ENCODE measurements around the gene ABCA1.

The ABCA1 gene

DNA sequence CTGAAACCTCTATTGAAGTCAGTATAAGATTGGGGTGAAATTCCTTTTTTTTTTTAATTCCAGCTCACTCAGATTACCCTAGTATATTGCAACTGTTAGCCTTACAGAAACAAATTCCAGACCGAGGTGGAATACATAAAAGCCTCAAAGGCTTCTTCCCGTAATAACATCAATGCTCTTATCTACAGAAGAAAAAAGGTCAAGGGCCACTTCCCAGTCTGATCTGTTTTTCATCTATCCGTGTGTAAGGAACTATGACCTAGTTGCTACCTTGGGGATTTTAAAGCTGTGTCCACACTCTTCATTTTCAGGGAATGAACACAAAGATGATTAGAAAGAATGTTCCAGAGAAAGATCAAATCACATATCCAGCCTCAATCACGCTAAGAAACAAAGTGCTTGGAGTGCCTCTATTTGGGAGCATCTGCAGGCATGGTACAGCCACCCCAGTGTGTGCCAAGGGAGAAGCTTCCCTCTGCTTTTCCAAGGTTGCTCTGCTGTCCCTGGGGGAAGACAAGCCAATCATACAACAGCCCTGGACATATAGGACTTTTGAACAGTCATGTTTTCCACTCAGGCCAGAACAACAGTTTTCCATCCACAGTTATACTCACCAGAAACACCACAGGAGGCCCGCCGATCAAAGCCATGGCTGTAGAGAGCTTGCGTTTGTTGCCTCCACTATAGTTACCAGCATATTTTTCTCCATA, 140.5 kb downstream of the ABCA1 start:
- TF ChIP-seq, protein P1, sequence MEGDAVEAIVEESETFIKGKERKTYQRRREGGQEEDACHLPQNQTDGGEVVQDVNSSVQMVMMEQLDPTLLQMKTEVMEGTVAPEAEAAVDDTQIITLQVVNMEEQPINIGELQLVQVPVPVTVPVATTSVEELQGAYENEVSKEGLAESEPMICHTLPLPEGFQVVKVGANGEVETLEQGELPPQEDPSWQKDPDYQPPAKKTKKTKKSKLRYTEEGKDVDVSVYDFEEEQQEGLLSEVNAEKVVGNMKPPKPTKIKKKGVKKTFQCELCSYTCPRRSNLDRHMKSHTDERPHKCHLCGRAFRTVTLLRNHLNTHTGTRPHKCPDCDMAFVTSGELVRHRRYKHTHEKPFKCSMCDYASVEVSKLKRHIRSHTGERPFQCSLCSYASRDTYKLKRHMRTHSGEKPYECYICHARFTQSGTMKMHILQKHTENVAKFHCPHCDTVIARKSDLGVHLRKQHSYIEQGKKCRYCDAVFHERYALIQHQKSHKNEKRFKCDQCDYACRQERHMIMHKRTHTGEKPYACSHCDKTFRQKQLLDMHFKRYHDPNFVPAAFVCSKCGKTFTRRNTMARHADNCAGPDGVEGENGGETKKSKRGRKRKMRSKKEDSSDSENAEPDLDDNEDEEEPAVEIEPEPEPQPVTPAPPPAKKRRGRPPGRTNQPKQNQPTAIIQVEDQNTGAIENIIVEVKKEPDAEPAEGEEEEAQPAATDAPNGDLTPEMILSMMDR (IDR thresholded peaks at IDR 0.05; ENCODE audit: insufficient read depth, low read length, poor library complexity, severe bottlenecking): no peak
- no peak for TF ChIP-seq EZH2phosphoT487 (conservative IDR thresholded peaks at IDR 0.05; ENCODE audit: low read length)
- no peaks in the 10 kb centered on the region for H3F3A ChIP-seq (ENCODE audit: insufficient read depth)
- H3K4me3 ChIP-seq (ENCODE audit: insufficient read depth, low read length, poor library complexity, severe bottlenecking): no peak overlapping the region
- no peaks in the 10 kb centered on the region for H4K20me1 ChIP-seq (ENCODE audit: low read depth, low read length)
- H3K9me3 ChIP-seq (ENCODE audit: insufficient read depth, low read length): no peaks in the 10 kb centered on the region
- H3K9me2 ChIP-seq (replicated peaks; ENCODE audit: insufficient read depth, low read length): no peaks in the 10 kb centered on the region
- H3K79me2 ChIP-seq (ENCODE audit: insufficient read depth, low read length): no peaks in the 10 kb centered on the region
- H3K4me2 ChIP-seq (ENCODE audit: low read depth, low read length, poor library complexity, severe bottlenecking): no peak overlapping the region
- H3K27me3 ChIP-seq (ENCODE audit: low read length): no peaks in the 10 kb centered on the region
- H3K36me3 ChIP-seq (ENCODE audit: low read length): no peaks in the 10 kb centered on the region
- H2AFZ ChIP-seq (ENCODE audit: low read depth, low read length, severe bottlenecking): no peak overlapping the region
- H3K9ac ChIP-seq (ENCODE audit: low read length): no peak overlapping the region
- H3K27ac ChIP-seq (ENCODE audit: low read depth, low read length): no peak overlapping the region

GRCh38 chr9:104786293-104786692, 141.7 kb downstream of the ABCA1 start:
- Histone ChIP-seq H3K4me3 (ENCODE audit: insufficient read depth, low read length, poor library complexity, severe bottlenecking) (no peak overlapping the region), H3K27me3 (ENCODE audit: low read length) (no peaks in the 10 kb centered on the region), H3F3A (ENCODE audit: insufficient read depth) (no peaks in the 10 kb centered on the region), H3K9ac (ENCODE audit: low read length) (no peak overlapping the region), H2AFZ (ENCODE audit: low read depth, low read length, severe bottlenecking) (no peak overlapping the region), H3K79me2 (ENCODE audit: insufficient read depth, low read length) (no peaks in the 10 kb centered on the region), H4K20me1 (ENCODE audit: low read depth, low read length) (no peaks in the 10 kb centered on the region), H3K27ac (ENCODE audit: low read depth, low read length) (no peak overlapping the region), H3K4me2 (ENCODE audit: low read depth, low read length, poor library complexity, severe bottlenecking) (no peak overlapping the region), H3K36me3 (ENCODE audit: low read length) (no peaks in the 10 kb centered on the region), H3K9me3 (ENCODE audit: insufficient read depth, low read length) (no peaks in the 10 kb centered on the region), H3K9me2 (replicated peaks; ENCODE audit: insufficient read depth, low read length) (no peaks in the 10 kb centered on the region)
- no peak for TF ChIP-seq EZH2phosphoT487 (conservative IDR thresholded peaks at IDR 0.05; ENCODE audit: low read length)
- TF ChIP-seq, protein P1 (IDR thresholded peaks at IDR 0.05; ENCODE audit: insufficient read depth, low read length, poor library complexity, severe bottlenecking): no peak

DNA sequence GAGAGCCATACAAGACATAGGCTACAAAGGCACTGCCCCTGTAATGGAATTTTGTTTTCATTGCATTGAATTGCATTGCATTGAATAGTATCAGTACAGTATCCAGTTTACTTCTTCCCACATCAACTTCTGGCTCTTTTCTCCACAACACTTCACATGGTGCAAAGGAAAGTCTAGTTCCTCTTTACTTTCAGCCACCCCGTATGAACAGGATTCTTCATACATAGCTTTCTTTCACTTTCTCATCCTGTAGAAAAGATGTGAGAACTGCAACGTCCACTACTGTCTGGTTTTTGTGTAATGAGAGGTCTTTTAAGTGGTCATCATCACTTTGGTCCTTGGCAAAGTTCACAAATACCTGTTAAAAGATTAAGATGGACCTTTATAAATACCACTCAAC, 143.9 kb downstream of the ABCA1 start:
- H3K36me3 ChIP-seq (ENCODE audit: low read length): no peaks in the 10 kb centered on the region
- no peaks in the 10 kb centered on the region for H4K20me1 ChIP-seq (ENCODE audit: low read depth, low read length)
- no peaks in the 10 kb centered on the region for H3F3A ChIP-seq (ENCODE audit: insufficient read depth)
- H2AFZ ChIP-seq (ENCODE audit: low read depth, low read length, severe bottlenecking): no peak overlapping the region
- H3K27me3 ChIP-seq (ENCODE audit: low read length): no peaks in the 10 kb centered on the region
- TF ChIP-seq, protein P1 (IDR thresholded peaks at IDR 0.05; ENCODE audit: insufficient read depth, low read length, poor library complexity, severe bottlenecking): no peak
- TF ChIP-seq EZH2phosphoT487 (conservative IDR thresholded peaks at IDR 0.05; ENCODE audit: low read length): no peak
- no peak overlapping the region for H3K4me2 ChIP-seq (ENCODE audit: low read depth, low read length, poor library complexity, severe bottlenecking)
- H3K4me3 ChIP-seq (ENCODE audit: insufficient read depth, low read length, poor library complexity, severe bottlenecking): no peak overlapping the region
- H3K79me2 ChIP-seq (ENCODE audit: insufficient read depth, low read length): no peaks in the 10 kb centered on the region
- H3K9me2 ChIP-seq (replicated peaks; ENCODE audit: insufficient read depth, low read length): no peaks in the 10 kb centered on the region
- no peak overlapping the region for H3K27ac ChIP-seq (ENCODE audit: low read depth, low read length)
- no peak overlapping the region for H3K9ac ChIP-seq (ENCODE audit: low read length)
- no peaks in the 10 kb centered on the region for H3K9me3 ChIP-seq (ENCODE audit: insufficient read depth, low read length)

All from SU-DHL-6 (cell line).